Stimulated activated CD8-positive, alpha-beta memory T cell treated with anti-CD3 and anti-CD28 coated beads, Interleukin-7, amount 100 ng/mL, for 24 hours (primary cell): ENCODE results near the gene CACNA1C.

Experiments
- DNase-seq: peaks from one replicate; pipeline ENCODE4 v3.0.0-alpha.2; 2020; ENCODE audit warnings: low read depth

CACNA1C gene

DNA sequence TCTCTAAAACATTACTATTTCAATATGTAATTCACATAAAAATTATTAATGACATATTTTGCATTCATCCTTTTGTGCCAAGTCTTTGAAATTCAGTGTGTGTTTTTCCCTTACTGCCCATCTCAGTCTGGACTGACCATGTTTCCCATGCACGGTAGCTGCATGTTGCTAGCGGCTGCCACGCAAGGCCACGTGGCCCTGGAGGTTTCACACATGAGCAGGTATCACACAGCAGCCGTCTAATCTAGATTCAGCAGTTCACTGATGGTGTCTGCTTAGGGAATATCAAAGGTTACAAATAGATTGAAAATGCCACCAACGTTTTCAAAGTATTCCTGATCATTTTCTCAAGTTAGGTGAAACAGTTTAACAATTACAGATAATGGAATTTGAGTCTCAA is 507.1 kb downstream of the CACNA1C start:
- DNase-seq = no peak

GRCh38 chr12:2560356-2560755 is 507.6 kb downstream of the CACNA1C start:
- DNase-seq = no peak

- DNase-seq = no peak
Observed at GRCh38 chr12:2561367-2561766, 508.6 kb downstream of the CACNA1C start.

DNA sequence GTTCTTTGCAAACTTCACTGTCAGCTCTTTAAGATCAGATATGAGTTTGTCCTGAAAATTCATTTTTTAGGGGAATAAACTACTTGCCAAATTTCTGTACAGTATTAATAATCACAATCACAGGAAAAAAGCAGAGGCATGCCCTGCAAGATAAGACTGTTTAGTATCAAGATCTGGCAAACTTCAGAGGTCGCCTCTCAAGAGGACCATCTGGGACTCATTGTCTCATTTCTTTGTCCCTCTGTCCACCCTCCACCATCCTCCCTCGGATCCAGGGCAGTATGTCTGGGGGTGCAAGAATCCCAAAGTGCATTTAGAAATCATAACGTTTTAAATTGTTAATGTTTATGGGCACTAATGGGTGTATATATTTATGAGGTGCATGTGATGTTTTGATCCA is 509.6 kb downstream of the CACNA1C start:
- no peak for DNase-seq

GRCh38 chr12:2563709-2564108 is 510.9 kb downstream of the CACNA1C start:
- DNase-seq = no peak

GRCh38 chr12:2566161-2566560 is 513.4 kb downstream of the CACNA1C start:
- DNase-seq = no peak

- DNase-seq = no peak
Observed at GRCh38 chr12:2567711-2568110, 514.9 kb downstream of the CACNA1C start.

GRCh38 chr12:2570562-2570961 is 517.8 kb downstream of the CACNA1C start:
- no peak for DNase-seq

GRCh38 chr12:2574355-2574935 is 521.7 kb downstream of the CACNA1C start:
- no peak for DNase-seq

DNA sequence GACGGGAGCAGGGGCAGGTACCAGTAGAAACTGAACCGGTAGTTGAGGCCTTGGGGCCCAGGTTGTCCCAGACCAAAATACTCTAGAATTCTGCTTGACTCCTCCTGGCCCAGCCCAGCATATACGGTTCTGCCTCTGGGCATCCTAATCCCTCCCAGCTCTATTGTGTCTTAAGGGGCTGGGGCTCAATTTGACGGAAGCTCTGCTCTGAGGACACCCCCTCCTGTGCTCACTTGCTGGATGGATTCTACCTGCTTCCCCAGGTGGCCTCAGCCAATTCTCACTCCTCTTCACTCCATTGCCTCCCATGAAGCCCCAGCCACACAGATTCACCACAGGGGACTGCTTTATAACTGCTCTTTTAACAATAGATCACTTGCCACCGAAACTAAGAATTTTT is 522.5 kb downstream of the CACNA1C start:
- DNase-seq = no peak

- DNase-seq = no peak
Observed at GRCh38 chr12:2578211-2578610, 525.4 kb downstream of the CACNA1C start.

- DNase-seq = no peak
Observed at GRCh38 chr12:2578772-2579171, 526.0 kb downstream of the CACNA1C start.

- DNase-seq = no peak
Observed at GRCh38 chr12:2580821-2581220, 528.0 kb downstream of the CACNA1C start.

GRCh38 chr12:2581293-2582045 is 528.7 kb downstream of the CACNA1C start:
- no peak for DNase-seq

GRCh38 chr12:2582631-2583030 is 529.8 kb downstream of the CACNA1C start:
- DNase-seq = no peak

DNA sequence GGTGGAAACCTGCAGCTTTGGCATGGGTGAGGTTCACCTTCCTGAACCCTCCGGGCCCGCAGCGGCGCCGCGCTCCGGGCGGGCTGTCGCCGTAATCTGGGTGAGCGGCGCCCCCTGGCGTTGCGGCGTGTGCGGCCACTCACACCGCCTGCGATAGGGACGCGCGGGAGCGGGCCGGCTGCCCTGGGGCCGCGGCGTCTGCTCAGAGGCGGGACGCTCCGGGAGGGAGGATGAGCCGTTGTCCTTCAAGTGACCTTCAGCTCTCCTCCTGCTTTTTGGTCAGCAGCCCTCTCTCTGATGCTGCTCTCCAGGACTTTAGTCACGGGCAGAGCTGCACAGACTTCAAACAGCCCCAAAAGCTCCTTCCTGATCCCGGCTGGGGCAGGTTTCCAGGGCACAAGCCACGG is 530.3 kb downstream of the CACNA1C start:
- peak; percentile 12 for DNase-seq

DNA sequence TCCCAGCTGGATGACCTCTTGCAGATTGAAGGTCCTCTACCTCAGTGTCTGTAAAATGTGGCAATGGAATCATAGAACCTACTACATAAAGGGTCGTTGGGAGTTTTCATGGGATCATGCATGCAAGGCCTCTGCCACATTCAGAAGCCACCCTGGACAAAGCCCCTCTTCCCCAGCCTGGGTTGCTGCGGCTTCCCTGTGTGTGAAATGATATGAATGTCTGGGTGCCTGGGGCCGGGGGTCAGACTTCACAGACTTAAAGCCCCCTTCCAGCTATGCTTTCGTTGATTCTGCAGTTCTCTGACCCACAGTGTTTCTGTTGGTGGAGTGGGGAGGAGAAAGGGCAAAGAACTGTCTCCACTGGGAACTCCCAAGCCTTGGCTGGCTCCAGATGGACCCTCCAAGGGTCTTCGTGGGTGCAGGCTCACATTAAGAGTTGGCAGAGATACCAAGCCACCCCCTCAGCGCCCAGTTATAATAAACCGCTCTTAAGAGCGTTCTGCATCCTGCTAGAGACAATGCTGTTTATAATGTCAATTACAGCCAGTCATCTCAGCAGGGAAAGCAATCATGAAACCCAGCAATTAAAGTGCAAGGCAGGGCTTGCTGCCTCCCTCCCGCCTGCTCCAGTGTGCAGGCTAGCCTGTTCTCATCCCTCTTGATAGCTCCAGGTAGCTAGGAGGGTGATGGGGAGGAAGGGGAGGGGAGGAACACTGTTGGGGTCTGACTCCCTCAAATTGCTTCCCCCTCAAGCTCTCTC is 531.0 kb downstream of the CACNA1C start:
- DNase-seq = no peak

DNA sequence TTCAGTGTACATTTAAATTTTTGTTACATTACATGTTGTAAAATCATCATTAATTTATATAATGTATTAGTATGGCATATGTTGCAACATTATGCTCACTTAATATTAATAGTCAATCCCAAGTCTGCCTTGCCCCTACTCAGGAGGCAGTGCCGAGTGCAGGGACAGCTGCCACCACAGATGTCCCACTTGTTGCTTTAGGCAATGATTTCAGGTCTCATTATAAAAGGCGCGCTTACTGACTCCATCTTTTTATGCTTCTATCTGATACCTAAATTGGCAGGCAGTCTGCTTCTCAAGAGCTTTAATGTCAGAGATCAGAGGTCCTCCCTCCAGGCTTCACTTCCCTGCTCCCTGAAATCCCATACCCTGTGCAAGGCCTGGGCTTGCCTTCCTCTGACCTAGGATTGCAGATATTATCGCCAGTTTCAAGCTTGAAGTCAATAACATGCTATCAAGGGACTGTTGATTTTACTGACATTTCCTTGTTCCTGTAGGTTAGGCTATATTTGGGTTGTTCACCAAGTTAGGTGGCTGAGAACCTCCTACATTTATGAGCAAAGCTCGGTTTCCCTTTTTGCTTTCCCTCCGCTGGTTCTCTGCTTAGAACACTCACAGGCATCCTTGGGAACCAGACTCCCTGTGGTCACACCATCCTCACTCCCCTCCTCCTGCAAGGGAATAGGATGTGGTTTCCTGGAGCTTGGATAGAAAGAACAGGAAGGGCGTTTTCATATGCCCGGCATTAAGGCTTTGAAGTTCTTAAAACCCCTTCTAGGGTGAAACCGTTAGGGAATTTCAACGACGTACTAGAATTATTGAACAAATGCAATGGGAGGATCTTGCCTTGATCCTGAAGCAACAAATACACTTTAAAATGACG is 533.6 kb downstream of the CACNA1C start:
- DNase-seq = no peak

- no peak for DNase-seq
Observed at GRCh38 chr12:2588345-2588744, 535.6 kb downstream of the CACNA1C start.

DNA sequence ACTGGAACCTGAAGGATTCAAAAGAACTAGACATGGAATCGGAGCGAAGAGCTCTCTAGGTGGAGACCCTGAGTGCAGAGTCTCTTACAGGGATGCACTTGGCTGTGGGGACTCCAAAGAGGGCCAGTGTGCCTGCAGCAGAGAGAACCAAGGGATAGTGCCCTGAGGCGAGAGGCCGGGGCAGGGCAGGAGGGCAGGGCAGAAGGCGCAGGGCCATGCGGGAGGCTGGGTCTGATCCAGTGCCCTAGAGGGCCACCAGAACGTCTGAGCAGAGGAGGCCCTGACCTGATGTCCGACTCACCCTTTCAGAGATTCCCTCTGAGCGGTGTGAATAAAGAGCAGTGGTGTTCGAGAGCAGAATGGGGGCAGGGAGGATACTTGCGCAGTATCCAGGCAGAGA is 536.6 kb downstream of the CACNA1C start:
- DNase-seq = no peak

GRCh38 chr12:2593045-2593444 is 540.3 kb downstream of the CACNA1C start:
- DNase-seq = no peak

- DNase-seq = no peak
Observed at GRCh38 chr12:2596441-2596840, 543.7 kb downstream of the CACNA1C start.
